Stimulated activated naive B cell treated with anti-CD40 and anti-IgM and Interleukin-4, amounts not matched to agents 10 μg/mL and 1 μg/mL and 100 μg/mL, for 72 hours (primary cell): ENCODE measurements around the gene MUC4.

Source experiments
- ATAC-seq, 2 donors: fragments of 150-1000 bp; cut with Tn5 transposase; replicated peaks; 2 replicates each; pipeline ENCODE4 v1.10.0; 2021; ENCODE audit warnings: moderate library complexity in 1 of 2
- DNase-seq: peaks from one replicate; pipeline ENCODE4 v3.0.0; 2021
- H3K27ac Mint-ChIP-seq: one replicate; pipeline ENCODE4 v1.8.0; 2022; ENCODE audit warnings: mild to moderate bottlenecking, mixed read lengths
- H3K27me3 Mint-ChIP-seq, 2 donors: one replicate each; pipeline ENCODE4 v1.8.0; 2022; ENCODE audit warnings: mixed read lengths in 2 of 2
- H3K36me3 Mint-ChIP-seq, 2 donors: one replicate each; pipeline ENCODE4 v1.8.0; 2022; ENCODE audit warnings: mixed read lengths in 2 of 2, mild to moderate bottlenecking in 1 of 2
- H3K4me1 Mint-ChIP-seq, 2 donors: one replicate each; pipeline ENCODE4 v1.8.0; 2022; ENCODE audit warnings: mixed read lengths in 2 of 2, mild to moderate bottlenecking in 1 of 2
- H3K4me3 Mint-ChIP-seq, 2 donors: one replicate each; pipeline ENCODE4 v1.8.0; 2022; ENCODE audit warnings: mild to moderate bottlenecking in 2 of 2, mixed read lengths in 2 of 2, moderate library complexity in 1 of 2
- H3K9me3 Mint-ChIP-seq, 2 donors: one replicate each; pipeline ENCODE4 v1.8.0; 2022; ENCODE audit warnings: mixed read lengths in 2 of 2, mild to moderate bottlenecking in 1 of 2

The MUC4 gene

DNA sequence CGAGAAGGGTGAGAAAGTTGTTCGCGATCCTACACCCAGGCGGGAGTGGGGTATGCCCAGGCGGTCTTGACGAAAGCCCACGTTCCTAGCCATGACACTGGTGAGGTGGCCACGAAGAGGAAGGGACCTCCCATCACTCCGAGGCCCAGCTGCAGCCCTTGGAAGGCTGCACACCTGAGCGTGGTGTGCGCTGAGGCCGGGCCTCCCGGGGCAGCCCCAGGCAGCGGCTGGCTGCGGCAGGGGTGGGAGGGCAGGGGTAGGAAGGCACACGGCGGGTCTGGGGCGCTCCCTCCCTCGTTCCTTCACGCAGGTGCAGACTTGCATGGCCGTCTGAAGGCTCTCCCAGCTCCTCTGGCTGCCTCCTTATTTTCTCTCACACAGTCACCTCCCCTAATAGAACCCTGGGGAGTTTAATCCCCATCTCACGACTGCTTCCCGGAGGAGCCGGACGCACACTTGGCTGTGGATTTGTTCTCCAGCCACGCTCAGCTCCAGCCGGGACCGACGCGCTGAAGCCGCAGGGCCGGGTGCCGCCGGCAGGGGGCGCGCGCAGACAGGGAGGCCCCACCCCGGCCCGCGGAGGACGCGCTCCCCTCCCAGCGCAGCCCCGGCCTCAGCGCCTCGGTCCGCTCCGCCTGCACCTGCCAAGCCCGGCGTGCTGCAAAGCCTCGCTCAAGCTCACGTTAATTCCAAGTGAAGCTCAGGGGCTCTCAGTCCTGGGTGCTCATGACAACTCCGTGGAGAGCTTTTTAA is 37.8 kb upstream of the MUC4 start:
- Mint-ChIP-seq H3K36me3 (no peaks in the 10 kb centered on the region), H3K9me3 (no peaks in the 10 kb centered on the region), H3K4me3 (peak overlapping the region in 1 of 2 donors; percentile 52), H3K27ac (peak overlapping the region; percentile 9), H3K4me1 (peaks cover 9 to 13% of the 10 kb centered on the region in 2 donors), H3K27me3 (peaks cover 12 to 14% of the 10 kb centered on the region in 2 donors)
- peak; percentile 65 for DNase-seq
- peak in 1 of 2 donors; percentile 81 for ATAC-seq

DNA sequence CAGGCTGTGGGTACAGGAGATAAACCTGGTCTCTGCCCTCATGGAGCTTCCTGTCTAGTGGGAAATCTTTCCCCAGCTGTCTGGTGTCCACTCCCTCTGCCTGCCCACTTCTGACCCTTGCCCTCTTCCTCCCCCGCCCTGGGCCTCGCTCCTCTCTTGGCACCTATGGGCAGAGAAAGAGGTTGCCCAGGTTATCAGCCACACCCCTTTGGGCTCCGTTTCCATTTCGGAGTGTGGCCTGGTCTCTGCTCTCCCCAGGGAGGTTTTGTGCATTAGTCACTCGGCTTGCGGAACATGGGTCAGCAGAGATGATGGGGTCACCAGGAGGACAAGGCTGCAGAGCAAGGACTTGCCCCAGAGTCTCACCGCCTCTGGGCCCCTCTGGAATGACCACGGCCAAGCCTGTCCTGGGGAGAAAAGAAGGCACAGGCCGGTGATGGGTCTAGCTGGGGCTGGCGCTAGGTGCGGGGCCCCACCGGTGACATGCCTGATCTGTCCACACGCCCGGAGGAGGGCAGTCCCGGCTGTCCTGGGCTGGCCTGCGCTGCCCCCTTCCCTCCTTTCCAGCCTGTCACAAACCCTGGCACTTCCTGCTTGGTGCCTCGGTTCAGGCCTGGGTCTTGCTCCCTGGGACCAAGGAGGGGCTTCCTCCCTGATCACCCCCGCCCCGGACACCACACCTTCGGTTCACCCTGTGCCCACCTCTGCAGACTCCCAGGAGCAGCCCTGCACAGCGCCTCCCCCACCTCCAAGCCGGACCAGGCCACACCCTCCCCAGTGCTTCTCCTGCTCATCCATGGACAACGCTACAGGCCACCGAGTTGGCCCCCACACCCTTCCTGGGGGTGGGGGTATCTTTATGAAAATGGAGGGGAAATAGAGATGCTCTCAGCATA is 35.6 kb upstream of the MUC4 start:
- peaks cover 14% of the 10 kb centered on the region in 2 donors for H3K27me3 Mint-ChIP-seq

DNA sequence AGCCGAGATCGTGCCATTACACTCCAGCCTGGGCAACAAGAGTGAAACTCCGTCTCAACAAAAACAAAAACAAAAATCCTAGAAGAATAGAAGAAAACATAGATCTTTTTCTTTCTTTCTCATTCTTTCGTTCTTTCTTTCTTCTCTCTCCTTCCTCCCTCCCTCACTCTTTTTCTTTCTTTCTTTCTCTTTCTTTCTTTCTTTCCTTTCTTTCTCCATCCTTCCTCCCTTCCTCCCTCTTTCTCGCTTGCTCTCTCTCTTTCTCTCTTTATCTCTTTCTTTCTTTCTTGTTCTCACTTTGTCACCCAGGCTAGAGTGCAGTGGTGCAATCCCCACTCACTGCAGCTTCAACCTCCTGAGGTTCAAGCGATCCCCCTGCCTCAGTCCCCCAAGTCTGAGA is 33.8 kb upstream of the MUC4 start:
- Mint-ChIP-seq H3K36me3 (no peaks in the 10 kb centered on the region), H3K27ac (no peak overlapping the region), H3K4me3 (no peak overlapping the region), H3K4me1 (peaks cover 0 to 3% of the 10 kb centered on the region in 2 donors), H3K9me3 (no peaks in the 10 kb centered on the region), H3K27me3 (peaks cover 0 to 13% of the 10 kb centered on the region in 2 donors)
- ATAC-seq (no peak), DNase-seq (no peak)

More for the DNA sequence above, 35.6 kb upstream of the MUC4 start:
- no peak for ATAC-seq
- no peaks in the 10 kb centered on the region for H3K36me3 Mint-ChIP-seq
- H3K4me3 Mint-ChIP-seq, result no peak overlapping the region
- DNase-seq, result no peak
- H3K9me3 Mint-ChIP-seq, result no peaks in the 10 kb centered on the region
- H3K27ac Mint-ChIP-seq, result no peak overlapping the region
- H3K4me1 Mint-ChIP-seq, result peaks cover 9 to 13% of the 10 kb centered on the region in 2 donors

DNA sequence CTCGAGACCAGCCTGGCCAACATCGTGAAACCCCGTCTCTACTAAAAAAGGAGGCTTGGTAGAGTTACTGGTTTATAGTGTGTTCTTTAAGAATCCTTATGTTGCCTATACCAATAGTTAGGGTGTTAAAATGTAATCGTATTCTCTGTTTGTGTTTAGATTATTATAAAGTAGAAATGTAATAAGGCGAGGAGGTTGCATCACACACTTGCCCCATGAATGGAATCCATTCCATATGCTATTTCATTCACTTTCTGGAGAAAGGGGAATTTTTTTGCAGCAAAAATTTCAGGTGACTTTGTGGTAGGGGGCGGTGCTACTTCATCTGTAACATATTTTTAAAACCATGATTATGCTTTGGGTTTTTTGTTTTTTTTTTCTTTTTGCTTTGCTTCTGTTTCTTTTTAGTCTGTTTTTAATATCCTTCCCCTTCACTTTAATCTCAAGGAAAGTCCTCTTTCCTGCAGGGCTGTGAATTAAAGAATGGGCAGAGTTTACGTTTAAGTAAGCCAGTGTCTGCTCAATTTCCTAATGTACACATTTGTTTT is 33.0 kb upstream of the MUC4 start:
- H3K9me3 Mint-ChIP-seq, result no peaks in the 10 kb centered on the region
- DNase-seq (no peak), ATAC-seq (no peak)
- no peak overlapping the region for H3K4me3 Mint-ChIP-seq
- peaks cover 0 to 2% of the 10 kb centered on the region in 2 donors for H3K4me1 Mint-ChIP-seq
- peaks cover under 1 to 13% of the 10 kb centered on the region in 2 donors for H3K27me3 Mint-ChIP-seq
- H3K36me3 Mint-ChIP-seq, result no peaks in the 10 kb centered on the region
- no peak overlapping the region for H3K27ac Mint-ChIP-seq

DNA sequence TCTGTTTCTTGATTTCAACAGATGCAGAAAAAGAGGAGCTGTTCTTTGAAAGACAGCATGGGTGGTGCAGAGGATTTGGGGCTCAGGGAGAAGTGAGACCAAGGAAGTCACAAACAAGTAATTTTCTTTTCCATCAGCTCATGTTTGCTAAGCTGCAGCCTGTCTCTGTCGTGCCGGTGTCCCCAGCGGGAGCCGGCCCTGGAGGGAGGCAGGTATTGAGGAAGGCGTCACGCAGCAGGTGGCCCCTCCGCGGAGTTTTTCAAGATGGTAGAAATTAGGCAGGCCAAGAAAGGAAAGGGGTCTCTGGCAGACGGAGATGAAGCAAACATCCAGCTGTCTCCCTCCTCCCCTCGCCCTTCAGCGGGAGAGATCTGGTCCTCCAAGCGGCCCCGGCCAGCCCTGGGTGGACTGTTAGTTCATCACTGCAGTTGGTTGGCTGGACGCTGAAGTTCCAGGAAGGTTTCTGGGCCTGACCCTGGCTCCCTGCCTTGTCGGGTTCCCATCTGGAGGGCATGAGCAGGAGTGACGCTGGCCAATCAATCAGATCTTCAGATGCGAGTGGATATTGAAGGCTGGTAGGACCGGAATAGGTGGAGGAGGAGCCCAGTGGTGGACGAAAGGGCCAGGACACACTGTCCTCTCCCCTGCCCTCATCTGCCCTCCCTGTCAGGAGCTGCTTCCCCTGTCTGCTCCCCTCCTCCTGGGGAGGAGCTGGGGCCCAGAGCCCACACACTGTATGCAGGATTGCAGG is 27.7 kb upstream of the MUC4 start:
- H3K4me1 Mint-ChIP-seq, result peaks cover 2 to 8% of the 10 kb centered on the region in 2 donors
- peaks cover 18 to 30% of the 10 kb centered on the region in 2 donors for H3K27me3 Mint-ChIP-seq
- H3K27ac Mint-ChIP-seq, result no peak overlapping the region
- no peaks in the 10 kb centered on the region for H3K9me3 Mint-ChIP-seq
- H3K4me3 Mint-ChIP-seq, result no peak overlapping the region
- ATAC-seq, result no peak
- no peak for DNase-seq
- peaks cover 0 to 1% of the 10 kb centered on the region in 2 donors for H3K36me3 Mint-ChIP-seq

DNA sequence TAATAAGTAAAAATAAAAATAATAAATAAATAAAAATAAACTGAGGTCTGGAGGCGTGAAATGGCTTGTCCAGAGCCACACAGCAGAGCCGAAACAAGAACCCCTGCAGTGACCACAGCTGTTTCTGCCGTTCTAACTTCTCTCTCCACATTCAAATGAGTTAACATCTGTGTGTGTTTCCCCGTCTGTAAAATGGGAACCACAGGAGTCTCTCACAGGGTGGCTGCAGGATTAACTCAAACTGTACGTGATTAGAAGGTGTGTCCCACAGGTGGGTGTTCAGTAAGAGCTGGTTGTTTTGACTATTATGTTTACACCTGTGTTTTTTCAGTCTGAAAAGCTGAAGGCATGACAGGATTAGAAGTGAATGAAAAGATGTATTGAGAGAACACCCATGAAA is 27.0 kb upstream of the MUC4 start:
- Mint-ChIP-seq H3K27ac (no peak overlapping the region), H3K36me3 (peaks cover 0 to 1% of the 10 kb centered on the region in 2 donors), H3K27me3 (peaks cover 12 to 30% of the 10 kb centered on the region in 2 donors), H3K9me3 (no peaks in the 10 kb centered on the region), H3K4me1 (peaks cover 2 to 8% of the 10 kb centered on the region in 2 donors), H3K4me3 (no peak overlapping the region)
- ATAC-seq (peak; percentile 51 to 61), DNase-seq (no peak)

DNA sequence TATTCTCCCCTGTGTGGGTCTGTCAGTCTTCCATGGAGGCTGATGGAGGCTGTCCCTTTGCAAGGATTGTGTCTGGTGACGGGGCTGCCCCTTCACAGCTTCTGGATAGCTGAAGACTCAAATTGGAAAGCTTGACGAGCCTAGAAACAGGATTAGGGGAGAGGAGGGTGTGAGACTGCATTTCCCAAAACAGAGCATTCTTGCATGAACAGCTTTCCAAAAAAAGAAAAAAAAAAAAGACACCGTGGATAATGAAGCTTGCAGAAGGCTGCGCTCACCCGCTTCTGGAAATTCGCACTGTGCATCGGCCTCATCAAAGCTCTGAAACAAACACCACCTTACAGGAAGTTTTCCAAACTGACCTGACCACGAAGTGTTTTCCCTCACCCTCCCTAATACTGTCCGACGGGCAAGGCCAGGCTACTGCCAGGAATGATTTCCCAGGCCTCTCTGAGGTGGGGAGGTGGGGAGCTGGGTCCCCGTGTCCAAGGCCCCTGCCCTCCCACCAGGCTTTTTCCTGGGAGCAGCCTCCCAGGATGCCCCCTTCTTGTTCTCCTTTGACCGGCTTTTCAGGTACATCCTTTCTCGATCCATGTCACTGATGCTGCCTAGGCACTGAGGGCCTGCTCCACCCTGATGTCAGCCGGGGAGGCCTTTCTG is 24.9 kb upstream of the MUC4 start:
- H3K4me1 Mint-ChIP-seq, result peaks cover 2 to 8% of the 10 kb centered on the region in 2 donors
- peaks cover 0 to 1% of the 10 kb centered on the region in 2 donors for H3K36me3 Mint-ChIP-seq
- H3K4me3 Mint-ChIP-seq, result no peak overlapping the region
- ATAC-seq (no peak), DNase-seq (no peak)
- H3K27me3 Mint-ChIP-seq, result peaks cover 11 to 38% of the 10 kb centered on the region in 2 donors
- no peak overlapping the region for H3K27ac Mint-ChIP-seq
- no peaks in the 10 kb centered on the region for H3K9me3 Mint-ChIP-seq

DNA sequence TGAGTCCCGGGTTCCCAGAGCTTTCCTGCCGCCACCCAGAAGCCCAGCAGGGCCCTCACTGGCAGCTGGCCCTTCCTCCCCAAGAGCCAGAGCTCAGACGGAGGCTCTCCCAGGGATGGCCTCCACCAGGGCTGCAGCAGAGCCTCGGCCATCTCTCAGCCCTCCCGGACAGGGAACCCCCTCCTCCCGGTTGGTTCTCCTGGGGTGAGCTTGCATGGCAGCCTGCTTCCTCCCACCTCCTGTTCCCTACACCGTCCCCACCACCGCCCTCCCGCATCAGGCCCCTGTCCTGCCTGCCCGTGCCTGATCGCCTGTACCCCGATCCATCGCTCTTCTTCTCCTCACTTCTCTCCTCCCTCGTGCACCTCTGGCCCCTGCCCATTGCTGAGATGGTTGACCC is 24.1 kb upstream of the MUC4 start:
- no peaks in the 10 kb centered on the region for H3K9me3 Mint-ChIP-seq
- H3K36me3 Mint-ChIP-seq, result peaks cover 0 to 1% of the 10 kb centered on the region in 2 donors
- DNase-seq (no peak), ATAC-seq (no peak)
- H3K27me3 Mint-ChIP-seq, result peaks cover 9 to 38% of the 10 kb centered on the region in 2 donors
- H3K4me1 Mint-ChIP-seq, result peaks cover 2 to 8% of the 10 kb centered on the region in 2 donors
- no peak overlapping the region for H3K4me3 Mint-ChIP-seq
- no peak overlapping the region for H3K27ac Mint-ChIP-seq

DNA sequence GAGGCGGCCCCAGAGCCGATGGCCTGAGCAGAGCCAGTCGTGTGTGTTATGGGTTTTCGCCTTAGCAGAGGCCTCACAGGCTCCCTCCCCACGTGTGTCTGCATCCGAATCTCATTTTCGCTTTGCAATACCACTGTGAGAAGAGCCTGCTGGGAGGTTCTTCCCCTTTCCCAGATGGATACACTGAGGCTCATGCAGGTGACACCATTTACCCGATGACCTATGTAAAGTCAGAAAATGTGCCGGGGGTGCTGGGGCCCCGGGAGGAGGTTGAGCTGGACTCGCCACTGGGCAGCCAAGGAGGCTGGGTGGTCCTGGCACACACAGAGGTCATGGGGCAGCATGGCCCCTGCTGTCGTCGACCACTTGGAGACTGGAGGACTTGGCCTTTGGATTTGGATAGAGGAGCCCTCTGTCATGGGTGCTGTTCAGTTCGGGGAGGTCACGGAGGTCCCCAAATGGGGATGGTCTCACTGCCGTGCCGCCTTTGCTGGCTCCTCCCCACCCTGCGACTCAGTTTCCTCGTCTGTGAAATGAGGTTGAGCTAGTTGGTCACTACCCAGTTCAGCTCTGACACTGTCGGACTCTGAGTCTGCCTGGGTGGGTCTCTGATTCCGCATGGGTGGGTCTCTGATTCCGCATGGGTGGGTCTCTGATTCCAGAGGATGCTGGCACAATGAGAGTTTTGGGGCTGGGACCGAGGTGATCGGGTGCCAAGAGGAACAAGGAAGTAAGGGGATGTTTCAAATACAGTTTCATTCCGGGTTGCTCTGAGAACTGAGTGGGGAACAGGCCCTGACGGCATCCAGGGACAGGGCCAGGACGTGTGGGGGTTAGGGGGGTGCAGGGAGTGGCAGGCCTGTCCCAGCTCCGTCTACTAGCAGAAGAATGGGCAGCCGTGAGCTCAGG is 23.2 kb upstream of the MUC4 start:
- no peak overlapping the region for H3K4me3 Mint-ChIP-seq
- H3K36me3 Mint-ChIP-seq, result peaks cover 0 to 1% of the 10 kb centered on the region in 2 donors
- ATAC-seq (no peak), DNase-seq (no peak)
- H3K9me3 Mint-ChIP-seq, result no peaks in the 10 kb centered on the region
- no peak overlapping the region for H3K27ac Mint-ChIP-seq
- H3K27me3 Mint-ChIP-seq, result peaks cover 9 to 38% of the 10 kb centered on the region in 2 donors
- peaks cover 2 to 8% of the 10 kb centered on the region in 2 donors for H3K4me1 Mint-ChIP-seq

DNA sequence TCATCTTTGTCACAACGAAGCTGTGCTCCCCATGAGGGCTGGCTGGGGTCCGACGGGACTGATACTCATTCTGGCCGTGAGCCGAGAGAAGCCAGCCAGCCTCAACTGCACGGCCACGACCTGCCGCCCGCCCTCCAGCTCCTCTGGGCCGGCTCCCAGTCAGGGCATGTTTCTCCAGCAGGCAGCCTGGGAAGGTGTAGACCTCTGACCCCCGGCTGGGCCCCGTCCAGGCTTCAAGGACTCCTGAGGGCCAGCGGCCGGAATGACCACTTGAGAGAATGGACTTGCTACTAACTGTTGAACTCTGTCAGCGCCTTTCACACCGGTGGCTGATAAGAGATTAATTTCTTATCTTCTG is 18.1 kb upstream of the MUC4 start:
- DNase-seq (no peak), ATAC-seq (no peak)
- Mint-ChIP-seq H3K27ac (no peak overlapping the region), H3K4me3 (no peak overlapping the region), H3K36me3 (no peaks in the 10 kb centered on the region), H3K27me3 (peaks cover 5 to 7% of the 10 kb centered on the region in 2 donors), H3K9me3 (no peaks in the 10 kb centered on the region), H3K4me1 (no peaks in the 10 kb centered on the region)

DNA sequence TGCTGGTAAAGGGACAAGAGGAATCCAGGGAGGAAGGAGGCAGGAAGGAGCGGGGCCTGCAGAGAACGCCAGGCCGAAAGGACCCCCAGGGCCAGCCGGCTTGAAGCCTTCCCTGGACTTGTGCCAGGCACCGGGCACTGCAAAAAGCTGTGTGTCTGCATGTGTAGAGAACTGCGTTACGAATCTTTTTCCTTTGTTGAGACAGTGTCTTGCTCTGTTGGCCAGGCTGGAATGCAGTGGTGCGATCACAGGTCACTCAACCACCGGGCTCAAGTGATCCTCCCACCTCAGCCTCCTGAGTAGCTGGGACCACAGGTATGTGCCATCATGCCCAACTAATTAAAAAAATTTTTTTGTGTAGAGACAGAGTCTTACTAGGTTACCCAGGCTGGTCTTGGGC is 17.0 kb upstream of the MUC4 start:
- no peak for DNase-seq
- Mint-ChIP-seq H3K9me3 (no peaks in the 10 kb centered on the region), H3K4me1 (no peaks in the 10 kb centered on the region), H3K27ac (no peak overlapping the region), H3K27me3 (peaks cover 8 to 10% of the 10 kb centered on the region in 2 donors), H3K4me3 (no peak overlapping the region), H3K36me3 (no peaks in the 10 kb centered on the region)
- no peak for ATAC-seq

DNA sequence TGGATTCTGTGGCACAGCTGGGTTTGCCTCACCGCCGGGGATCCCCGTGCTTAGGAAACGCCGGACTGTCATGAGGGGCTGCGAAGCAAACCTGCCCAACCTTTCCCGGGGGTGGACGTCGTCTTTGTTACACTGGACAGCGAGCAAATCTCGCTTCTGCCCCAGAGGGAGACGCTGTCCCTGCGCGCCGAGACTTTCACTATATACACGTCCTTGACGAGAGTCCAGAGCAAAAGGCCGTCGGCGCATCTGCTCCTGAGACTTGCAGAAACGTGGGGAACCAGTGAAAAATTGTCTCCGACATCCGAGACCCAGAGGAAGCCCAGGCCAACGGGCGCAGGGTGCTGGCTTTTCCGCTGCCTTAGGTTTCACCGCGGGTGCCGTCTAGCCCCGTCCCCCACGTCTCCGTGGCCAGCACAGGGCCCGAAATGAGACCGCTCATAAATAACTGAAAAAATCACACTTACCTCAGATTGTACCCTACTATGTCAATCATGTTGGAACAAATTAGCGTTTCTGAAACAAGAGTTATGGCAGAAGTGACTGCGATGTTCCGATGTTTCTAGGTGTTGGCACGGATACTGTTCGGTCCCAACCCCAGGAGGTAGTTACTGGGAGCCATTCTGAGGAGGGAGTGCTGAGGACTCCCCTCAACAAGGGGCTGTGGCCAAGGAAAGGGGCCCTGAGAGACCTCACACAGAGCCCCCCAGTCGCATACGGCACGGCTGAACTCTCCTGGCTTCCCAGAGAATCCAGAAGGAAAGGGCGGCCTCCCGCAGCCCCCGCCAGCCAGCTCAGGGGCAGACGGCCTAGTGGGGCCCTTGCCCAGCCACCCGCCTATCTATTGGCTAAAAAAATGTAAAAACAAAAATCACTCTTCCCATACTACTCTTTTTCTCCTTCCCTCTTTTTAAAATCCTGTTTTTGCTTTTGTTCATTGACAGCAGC is 14.4 kb upstream of the MUC4 start:
- Mint-ChIP-seq H3K4me3 (no peak overlapping the region), H3K36me3 (no peaks in the 10 kb centered on the region), H3K27ac (no peak overlapping the region), H3K9me3 (no peaks in the 10 kb centered on the region), H3K27me3 (peaks cover 17 to 24% of the 10 kb centered on the region in 2 donors), H3K4me1 (no peaks in the 10 kb centered on the region)
- ATAC-seq (no peak), DNase-seq (no peak)
